H1 (cell line): ENCODE results near the gene FRY.

Experiments used
- EP300 ChIP-seq, 2 experiments: IDR thresholded peaks; 1 replicate in 1 of 2; 2 replicates in 1 of 2; pipeline ENCODE4 v1.6.1; 2011 to 2012; ENCODE audit warnings: low read depth in 2 of 2, low read length in 2 of 2, mild to moderate bottlenecking in 2 of 2, borderline replicate concordance in 1 of 2, inconsistent platforms in 1 of 2, moderate library complexity in 1 of 2
- TF ChIP-seq, protein P1 (sequence below), 3 experiments: IDR thresholded peaks; 1 replicate in 2 of 3; 2 replicates in 1 of 3; pipeline versions ENCODE4 v1.5.1 to v1.6.1; 2011; ENCODE audit warnings: low read length in 3 of 3, mild to moderate bottlenecking in 3 of 3, inconsistent platforms in 2 of 3, low read depth in 1 of 3, moderate library complexity in 1 of 3; ENCODE audit not compliant: insufficient read depth in 1 of 3; ENCODE audit errors: control extremely low read depth in 1 of 3

DNA sequence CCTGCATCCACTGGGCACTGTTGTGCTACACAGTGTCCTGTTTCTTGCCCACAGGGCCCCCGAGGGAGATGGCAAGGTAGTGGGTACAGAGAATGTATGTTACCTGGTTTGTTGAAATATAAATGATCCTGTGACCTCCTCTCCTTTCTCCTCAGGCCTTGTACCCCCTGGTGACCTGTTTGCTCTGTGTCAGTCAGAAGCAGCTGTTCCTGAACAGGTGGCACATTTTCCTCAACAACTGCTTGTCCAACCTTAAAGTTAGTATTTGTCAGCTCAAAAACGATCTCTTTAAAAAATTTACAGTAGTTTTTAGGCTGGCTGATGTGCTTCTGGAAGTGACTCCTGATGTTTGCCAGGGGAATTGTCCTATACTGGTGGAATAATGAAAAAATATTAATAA, 105.1 kb downstream of the FRY start:
- TF ChIP-seq, protein P1, sequence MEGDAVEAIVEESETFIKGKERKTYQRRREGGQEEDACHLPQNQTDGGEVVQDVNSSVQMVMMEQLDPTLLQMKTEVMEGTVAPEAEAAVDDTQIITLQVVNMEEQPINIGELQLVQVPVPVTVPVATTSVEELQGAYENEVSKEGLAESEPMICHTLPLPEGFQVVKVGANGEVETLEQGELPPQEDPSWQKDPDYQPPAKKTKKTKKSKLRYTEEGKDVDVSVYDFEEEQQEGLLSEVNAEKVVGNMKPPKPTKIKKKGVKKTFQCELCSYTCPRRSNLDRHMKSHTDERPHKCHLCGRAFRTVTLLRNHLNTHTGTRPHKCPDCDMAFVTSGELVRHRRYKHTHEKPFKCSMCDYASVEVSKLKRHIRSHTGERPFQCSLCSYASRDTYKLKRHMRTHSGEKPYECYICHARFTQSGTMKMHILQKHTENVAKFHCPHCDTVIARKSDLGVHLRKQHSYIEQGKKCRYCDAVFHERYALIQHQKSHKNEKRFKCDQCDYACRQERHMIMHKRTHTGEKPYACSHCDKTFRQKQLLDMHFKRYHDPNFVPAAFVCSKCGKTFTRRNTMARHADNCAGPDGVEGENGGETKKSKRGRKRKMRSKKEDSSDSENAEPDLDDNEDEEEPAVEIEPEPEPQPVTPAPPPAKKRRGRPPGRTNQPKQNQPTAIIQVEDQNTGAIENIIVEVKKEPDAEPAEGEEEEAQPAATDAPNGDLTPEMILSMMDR (IDR thresholded peaks at IDR 0.05; ENCODE audit: control extremely low read depth in 1 of 3, insufficient read depth in 1 of 3, low read depth in 1 of 3, low read length in 3 of 3): no peak
- no peak for TF ChIP-seq EP300 (IDR thresholded peaks at IDR 0.05; ENCODE audit: borderline replicate concordance in 1 of 2, low read depth in 2 of 2, low read length in 2 of 2)
